Measurements from ENCODE around the gene MLST8.
A peak's percentile ranks its signal among the peaks of the same experiment; 100 is the strongest.
"Not testable (repeated sequence)": the region's sequence is repeated elsewhere in the genome, so short reads cannot be mapped to it uniquely, and the experiment has no call there.

The MLST8 gene

GRCh38 chr16:2194166-2194834, 11.0 kb upstream of the MLST8 start:
- no peak for DNase-seq (ENCODE audit: insufficient read length)
- no peak for FAIRE-seq
- TF ChIP-seq POLR2AphosphoS5 (IDR thresholded peaks at IDR 0.05; ENCODE audit: low read depth, low read length) (no peak), POLR2A (IDR thresholded peaks at IDR 0.05; ENCODE audit: low read depth, low read length) (no peak), TAF1 (IDR thresholded peaks at IDR 0.05; ENCODE audit: borderline replicate concordance, low read depth, low read length) (no peak)

- no peak for TF ChIP-seq POLR2A (IDR thresholded peaks at IDR 0.05; ENCODE audit: low read depth, low read length)
- TF ChIP-seq POLR2AphosphoS5 (IDR thresholded peaks at IDR 0.05; ENCODE audit: low read depth, low read length), result no peak
- TF ChIP-seq TAF1 (IDR thresholded peaks at IDR 0.05; ENCODE audit: borderline replicate concordance, low read depth, low read length), result no peak
- DNase-seq (ENCODE audit: insufficient read length), result peak; percentile 61
- FAIRE-seq, result peak; percentile 85
Measured at GRCh38 chr16:2194852-2195321, 10.4 kb upstream of the MLST8 start.

- FAIRE-seq (no peak), DNase-seq (ENCODE audit: insufficient read length) (no peak)
- TF ChIP-seq POLR2AphosphoS5 (IDR thresholded peaks at IDR 0.05; ENCODE audit: low read depth, low read length) (no peak), POLR2A (IDR thresholded peaks at IDR 0.05; ENCODE audit: low read depth, low read length) (no peak), TAF1 (IDR thresholded peaks at IDR 0.05; ENCODE audit: borderline replicate concordance, low read depth, low read length) (no peak)
Measured at GRCh38 chr16:2195322-2196161, 9.7 kb upstream of the MLST8 start.

- TF ChIP-seq POLR2AphosphoS5 (IDR thresholded peaks at IDR 0.05; ENCODE audit: low read depth, low read length) (no peak), POLR2A (IDR thresholded peaks at IDR 0.05; ENCODE audit: low read depth, low read length) (no peak), TAF1 (IDR thresholded peaks at IDR 0.05; ENCODE audit: borderline replicate concordance, low read depth, low read length) (no peak)
- DNase-seq (ENCODE audit: insufficient read length) (no peak), FAIRE-seq (no peak)
Measured at GRCh38 chr16:2196162-2196980, 8.9 kb upstream of the MLST8 start, which contains the start of gene CASKIN1. Gene CASKIN1 (minus strand): TSS chr16:2196605. CDS start chr16:2196432, 173 bp downstream.

- no peak for DNase-seq (ENCODE audit: insufficient read length)
- FAIRE-seq, result no peak
- no peak for TF ChIP-seq TAF1 (IDR thresholded peaks at IDR 0.05; ENCODE audit: borderline replicate concordance, low read depth, low read length)
- no peak for TF ChIP-seq POLR2A (IDR thresholded peaks at IDR 0.05; ENCODE audit: low read depth, low read length)
- TF ChIP-seq POLR2AphosphoS5 (IDR thresholded peaks at IDR 0.05; ENCODE audit: low read depth, low read length), result no peak
Measured at GRCh38 chr16:2196981-2197511, 8.2 kb upstream of the MLST8 start.

GRCh38 chr16:2197765-2198164, 7.5 kb upstream of the MLST8 start:
- TF ChIP-seq POLR2AphosphoS5 (IDR thresholded peaks at IDR 0.05; ENCODE audit: low read depth, low read length) (no peak), POLR2A (IDR thresholded peaks at IDR 0.05; ENCODE audit: low read depth, low read length) (no peak), TAF1 (IDR thresholded peaks at IDR 0.05; ENCODE audit: borderline replicate concordance, low read depth, low read length) (no peak)
- FAIRE-seq, result no peak
- DNase-seq (ENCODE audit: insufficient read length), result no peak

- TF ChIP-seq POLR2AphosphoS5 (IDR thresholded peaks at IDR 0.05; ENCODE audit: low read depth, low read length) (no peak), TAF1 (IDR thresholded peaks at IDR 0.05; ENCODE audit: borderline replicate concordance, low read depth, low read length) (no peak), POLR2A (IDR thresholded peaks at IDR 0.05; ENCODE audit: low read depth, low read length) (no peak)
- no peak for FAIRE-seq
- no peak for DNase-seq (ENCODE audit: insufficient read length)
Measured at GRCh38 chr16:2198283-2198682, 7.0 kb upstream of the MLST8 start.

- FAIRE-seq (no peak), DNase-seq (ENCODE audit: insufficient read length) (no peak)
- no peak for TF ChIP-seq POLR2A (IDR thresholded peaks at IDR 0.05; ENCODE audit: low read depth, low read length)
- no peak for TF ChIP-seq POLR2AphosphoS5 (IDR thresholded peaks at IDR 0.05; ENCODE audit: low read depth, low read length)
- TF ChIP-seq TAF1 (IDR thresholded peaks at IDR 0.05; ENCODE audit: borderline replicate concordance, low read depth, low read length), result no peak
Measured at GRCh38 chr16:2199095-2199494, 6.2 kb upstream of the MLST8 start.

- DNase-seq (ENCODE audit: insufficient read length) (no peak), FAIRE-seq (no peak)
- TF ChIP-seq TAF1 (IDR thresholded peaks at IDR 0.05; ENCODE audit: borderline replicate concordance, low read depth, low read length) (no peak), POLR2A (IDR thresholded peaks at IDR 0.05; ENCODE audit: low read depth, low read length) (no peak), POLR2AphosphoS5 (IDR thresholded peaks at IDR 0.05; ENCODE audit: low read depth, low read length) (no peak)
Measured at GRCh38 chr16:2199621-2200139, 5.6 kb upstream of the MLST8 start.

- DNase-seq (ENCODE audit: insufficient read length) (no peak), FAIRE-seq (no peak)
Measured at GRCh38 chr16:2200313-2200712, 4.9 kb upstream of the MLST8 start.

GRCh38 chr16:2203119-2203688, 2.0 kb upstream of the MLST8 start:
- not testable (repeated sequence) for DNase-seq (ENCODE audit: insufficient read length); FAIRE-seq

More at GRCh38 chr16:2200313-2200712, 4.9 kb upstream of the MLST8 start:
- TF ChIP-seq TAF1 (IDR thresholded peaks at IDR 0.05; ENCODE audit: borderline replicate concordance, low read depth, low read length) (no peak), POLR2A (IDR thresholded peaks at IDR 0.05; ENCODE audit: low read depth, low read length) (no peak), POLR2AphosphoS5 (IDR thresholded peaks at IDR 0.05; ENCODE audit: low read depth, low read length) (no peak)
